ENCODE measurements around the gene SDC1.
"Not testable (repeated sequence)": the region's sequence is repeated elsewhere in the genome, so short reads cannot be mapped to it uniquely, and the experiment has no call there.

The SDC1 gene

DNA sequence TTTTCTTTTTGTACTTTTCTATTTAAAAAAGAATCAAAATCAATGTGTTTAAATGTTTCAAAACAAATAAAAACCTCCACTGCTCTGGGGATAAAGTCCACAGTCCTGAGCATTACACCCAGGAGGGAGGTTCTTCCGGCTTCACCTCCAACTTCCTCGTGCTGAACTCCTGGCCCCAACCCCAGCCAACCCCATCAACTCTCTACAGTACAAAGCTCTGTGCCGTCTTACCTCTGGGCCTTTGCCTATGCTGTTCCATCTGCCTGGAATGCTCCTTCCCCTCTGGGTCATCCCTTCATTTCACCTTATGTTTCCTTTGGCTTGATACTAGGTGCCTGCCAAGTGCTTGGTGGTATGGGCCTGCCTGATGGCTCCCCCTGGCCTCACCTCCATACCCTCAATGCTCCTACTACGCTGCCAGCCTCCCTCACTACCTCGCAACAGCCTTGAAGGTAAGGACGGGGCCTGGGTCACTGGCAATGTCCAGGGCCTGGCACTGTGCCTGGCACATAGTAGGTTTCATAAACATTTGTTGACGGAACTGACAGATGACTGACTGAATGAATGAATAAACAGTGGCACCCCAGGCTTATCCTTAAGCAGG lies 28.8 kb downstream of the SDC1 start:
- DNase-seq, result no peak

DNA sequence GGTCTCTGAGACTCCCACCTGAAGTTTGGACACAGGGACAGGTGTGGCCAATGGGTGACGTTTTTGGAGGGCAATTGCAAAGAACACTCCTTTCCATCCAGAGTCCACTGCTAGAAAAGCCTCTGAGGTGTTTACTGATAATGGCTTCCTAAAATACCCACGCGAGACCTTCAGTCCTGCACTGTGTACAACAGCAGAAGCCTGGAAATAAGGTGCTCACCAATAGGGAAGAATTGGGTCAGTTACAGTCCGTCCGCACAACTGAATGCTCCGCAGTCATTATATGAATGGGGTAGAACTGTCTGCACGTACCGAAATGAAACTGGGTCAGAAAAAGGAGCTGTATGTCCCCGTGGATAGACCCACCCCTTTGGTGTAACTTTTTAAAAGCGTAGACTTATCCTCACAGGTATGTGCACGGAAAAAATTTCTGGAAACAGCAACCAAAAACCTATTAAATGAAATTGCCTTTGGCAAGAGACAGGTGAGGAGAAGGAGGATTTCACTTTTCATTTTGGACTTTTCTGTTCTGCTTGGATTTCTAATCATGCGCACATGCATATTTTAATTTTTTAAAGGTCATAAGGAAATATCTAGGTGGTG lies 29.4 kb downstream of the SDC1 start:
- DNase-seq, result no peak

DNA sequence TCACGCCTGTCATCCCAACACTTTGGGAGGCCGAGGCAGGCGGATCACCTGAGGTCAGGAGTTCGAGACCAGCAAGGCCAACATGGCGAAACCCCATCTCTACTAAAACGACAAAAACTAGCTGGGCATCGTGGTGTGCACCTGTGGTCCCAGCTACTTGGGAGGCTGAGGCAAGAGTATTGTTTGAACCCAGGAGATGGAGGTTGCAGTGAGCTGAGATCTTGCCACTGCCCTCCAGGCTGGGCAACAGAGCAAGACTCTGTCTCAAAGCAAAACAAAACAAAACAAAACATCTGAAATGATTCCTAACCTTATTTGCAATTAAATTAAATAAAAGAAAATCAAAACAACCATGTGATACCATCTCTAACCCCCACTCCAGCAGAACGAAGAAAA lies 29.9 kb downstream of the SDC1 start:
- DNase-seq, result not testable (repeated sequence)

DNA sequence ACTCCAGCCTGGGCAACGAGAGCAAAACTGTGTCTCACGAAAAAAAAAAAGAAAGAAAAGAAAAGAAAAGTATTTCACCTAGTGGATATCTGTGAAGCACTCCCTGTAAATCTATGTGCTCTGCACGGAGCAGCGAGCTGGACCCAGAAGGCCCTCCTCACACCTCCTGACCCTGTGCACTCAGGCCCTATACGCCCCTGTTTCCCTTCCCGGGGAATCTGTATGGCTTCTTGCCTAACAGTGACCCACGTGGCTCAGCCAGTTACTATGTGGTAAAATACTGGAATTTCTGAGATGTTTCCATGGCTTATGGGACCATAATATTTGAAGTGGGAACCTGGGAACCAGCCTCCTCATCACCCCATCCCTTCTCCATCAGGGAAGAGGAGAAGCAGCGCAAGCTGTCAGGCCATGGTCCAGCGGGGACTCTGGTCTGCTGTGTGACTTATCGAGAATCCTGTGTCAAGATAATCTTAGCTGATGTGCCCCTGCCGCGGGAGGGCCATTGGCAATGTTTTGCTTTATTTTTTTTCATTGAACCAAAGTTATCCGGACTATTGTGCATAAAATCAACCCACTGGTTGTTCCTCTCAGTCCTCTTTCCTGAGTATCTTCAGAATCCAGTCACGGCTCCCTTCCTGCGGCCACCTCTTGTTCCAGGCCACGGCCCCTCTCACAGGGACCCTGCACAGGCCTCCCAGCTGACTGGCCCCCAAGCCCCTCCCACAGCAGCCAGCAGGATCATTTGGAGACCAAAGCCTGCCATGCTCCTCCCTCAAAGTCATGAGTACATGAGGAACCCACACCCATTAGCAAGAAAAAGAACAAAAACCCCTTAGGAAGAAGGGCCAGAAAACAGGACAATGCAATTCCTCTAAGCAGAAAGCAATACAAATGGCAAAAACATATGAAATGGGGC lies 30.6 kb downstream of the SDC1 start:
- no peak for DNase-seq

DNA sequence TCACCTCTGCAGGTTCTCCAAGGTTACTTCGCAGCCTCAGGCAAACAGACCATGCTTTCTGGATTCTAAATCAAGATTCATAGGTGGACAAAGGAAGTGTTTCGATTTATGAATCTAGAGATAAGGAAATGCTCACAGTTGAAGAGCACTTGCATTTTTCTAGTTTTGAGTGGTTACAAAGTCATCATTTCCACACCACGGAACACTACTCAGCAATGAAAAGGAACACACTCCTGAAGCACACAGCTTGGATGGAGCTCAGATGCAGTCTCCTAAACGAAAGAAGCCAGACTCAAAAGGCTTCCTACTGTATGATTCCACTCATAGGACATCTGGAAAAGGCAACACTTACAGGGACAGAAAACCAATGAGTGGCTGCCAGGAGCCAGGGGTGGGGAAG lies 31.7 kb downstream of the SDC1 start:
- no peak for DNase-seq

DNA sequence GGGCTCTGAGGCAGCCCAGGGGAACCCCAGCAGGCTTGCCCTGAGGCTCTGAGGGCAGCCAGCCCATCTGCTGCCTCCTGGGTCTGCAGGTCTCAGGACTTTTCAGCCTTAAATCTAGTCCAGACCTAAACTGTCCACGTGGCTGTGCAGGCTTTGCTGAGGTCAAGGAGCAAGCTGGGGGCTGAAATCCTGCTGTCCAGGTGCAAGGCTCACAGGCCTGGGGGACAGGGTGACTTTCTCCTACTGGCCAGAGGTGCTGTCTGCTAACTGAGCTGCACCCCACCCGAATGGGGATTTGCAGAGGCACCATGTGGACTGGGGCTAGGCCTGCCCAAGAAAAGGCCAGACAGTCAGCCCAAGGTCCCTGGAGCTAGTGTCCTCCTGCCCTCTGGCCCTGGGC lies 32.1 kb downstream of the SDC1 start:
- DNase-seq, result no peak

DNA sequence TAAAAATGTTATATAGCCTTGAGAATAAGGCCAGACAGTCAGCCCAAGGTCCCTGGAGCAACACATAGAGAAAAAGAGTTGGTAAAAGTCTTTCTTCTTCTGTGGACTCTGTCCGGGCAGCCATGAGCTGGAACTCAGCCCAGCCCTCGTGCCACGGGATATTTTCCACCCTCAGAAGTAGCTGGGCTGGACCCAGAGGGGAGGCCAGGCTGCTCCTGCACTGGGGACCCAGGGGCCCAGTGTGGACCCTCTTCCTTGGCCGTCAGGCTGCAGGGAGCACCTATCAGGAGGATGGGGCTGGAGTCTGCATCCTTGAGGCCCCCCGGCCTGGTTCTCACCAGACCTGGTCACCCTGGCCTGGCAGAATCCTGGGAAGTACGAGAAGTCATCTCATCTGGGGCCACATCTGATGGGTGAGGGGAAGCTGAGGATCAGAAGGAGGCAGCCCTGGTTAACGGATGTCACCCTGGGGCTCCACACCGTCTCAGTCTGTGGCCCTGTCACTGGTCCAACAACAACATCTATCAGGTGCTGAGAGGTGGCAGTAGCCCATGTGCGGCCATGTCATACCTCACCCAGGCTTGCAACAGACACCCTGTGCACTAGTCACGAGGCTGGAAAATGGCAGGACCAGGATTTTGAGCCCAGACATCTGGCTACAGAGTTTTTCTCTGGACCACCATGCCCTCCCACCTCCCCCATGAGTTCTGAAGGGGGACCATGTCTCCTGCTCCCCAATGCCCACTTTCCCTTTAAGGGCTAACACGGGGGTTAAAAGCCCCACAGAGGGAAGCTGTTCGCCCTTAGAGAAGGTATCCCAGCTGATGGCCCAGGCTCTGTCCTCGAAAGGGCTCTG lies 33.0 kb downstream of the SDC1 start:
- DNase-seq, result no peak

DNA sequence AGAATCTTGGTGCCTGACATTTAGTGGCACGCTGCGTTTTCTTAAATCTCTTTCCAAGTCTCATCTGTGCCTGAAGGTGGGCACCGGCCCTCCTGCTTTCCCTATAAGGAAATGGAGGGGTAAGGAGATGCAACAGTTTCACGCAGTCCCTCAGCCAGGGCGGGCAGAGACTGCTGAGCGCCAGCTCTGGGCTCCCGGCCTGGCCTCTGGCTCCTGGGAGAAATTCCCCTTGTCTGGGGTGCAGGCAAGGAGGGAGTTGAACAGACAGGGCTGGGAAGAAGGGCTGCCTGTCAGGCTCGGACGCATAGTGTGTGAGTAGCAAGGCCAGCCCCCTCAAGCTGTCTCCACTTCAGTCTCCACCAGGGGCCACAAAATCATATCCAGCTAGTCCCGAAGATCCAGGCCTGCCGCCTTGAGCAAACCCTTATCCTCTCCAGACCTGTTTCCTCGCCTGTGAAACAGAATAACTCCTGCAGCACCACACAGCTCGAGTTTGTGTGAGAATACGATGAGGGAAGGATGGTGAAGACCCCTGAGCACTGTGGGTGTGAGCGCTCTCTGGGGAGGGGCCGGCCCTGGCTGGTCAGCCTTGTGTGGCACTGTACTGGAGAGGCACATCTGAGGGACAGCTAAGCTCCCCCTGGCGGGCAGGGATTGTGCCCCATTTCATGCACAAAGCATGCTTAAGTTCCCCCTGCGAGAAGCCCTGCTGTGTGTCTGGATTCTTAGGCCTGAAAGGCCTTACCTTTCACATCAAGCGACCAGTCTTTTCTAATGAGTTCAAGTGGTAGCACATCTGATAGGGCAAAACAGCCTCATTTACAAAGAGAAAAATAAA lies 33.8 kb downstream of the SDC1 start:
- peak; percentile 5 for DNase-seq

DNA sequence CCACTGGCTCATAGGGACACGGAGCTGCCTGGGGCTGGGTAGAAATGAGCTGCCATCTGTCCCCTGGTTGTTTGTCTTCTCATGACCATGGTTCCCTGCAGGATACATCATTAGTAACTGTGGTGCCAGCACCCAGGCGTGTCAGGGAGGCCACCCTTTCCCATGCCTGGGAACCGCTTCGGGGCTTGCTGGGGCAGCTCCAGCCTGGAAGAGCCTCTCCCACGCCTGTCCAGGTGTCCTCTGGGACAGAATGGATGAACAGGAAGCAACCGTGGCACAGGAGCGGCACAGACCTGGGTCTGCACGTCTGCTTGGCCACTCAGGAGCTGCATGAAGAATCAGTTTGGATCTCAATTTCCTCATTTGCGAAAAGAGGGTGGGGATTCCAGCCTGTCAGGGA lies 34.8 kb downstream of the SDC1 start:
- DNase-seq, result no peak

DNA sequence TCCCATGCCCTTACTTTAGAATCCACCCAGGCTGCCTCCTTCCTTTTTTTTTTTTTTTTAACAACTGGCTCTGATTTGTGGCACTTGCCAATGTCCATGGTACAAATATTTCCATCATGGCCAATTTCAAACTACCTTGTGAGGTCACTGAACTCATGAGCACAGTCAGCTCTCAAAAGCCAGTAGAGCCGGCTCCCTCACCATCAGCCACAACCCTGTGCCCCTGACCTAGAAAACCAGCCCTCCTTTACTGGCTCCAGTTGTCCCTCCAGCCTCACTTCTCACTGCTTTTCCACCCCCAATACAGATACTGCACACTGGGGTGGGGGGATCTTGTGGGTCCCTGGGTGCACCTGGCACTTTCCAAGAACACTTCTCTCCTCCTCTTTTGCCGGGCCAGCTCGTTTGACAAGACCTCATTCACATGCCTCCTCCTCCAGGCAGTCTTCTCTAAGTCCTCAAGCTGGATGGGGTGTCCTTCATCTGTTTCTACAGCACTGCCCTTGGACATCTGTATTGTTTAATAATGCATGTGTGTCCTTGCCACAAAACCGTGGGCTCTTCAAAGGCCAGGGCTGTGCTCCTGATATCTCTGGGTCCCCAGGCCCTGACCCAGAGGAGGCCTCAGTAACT lies 35.5 kb downstream of the SDC1 start:
- DNase-seq, result no peak

DNA sequence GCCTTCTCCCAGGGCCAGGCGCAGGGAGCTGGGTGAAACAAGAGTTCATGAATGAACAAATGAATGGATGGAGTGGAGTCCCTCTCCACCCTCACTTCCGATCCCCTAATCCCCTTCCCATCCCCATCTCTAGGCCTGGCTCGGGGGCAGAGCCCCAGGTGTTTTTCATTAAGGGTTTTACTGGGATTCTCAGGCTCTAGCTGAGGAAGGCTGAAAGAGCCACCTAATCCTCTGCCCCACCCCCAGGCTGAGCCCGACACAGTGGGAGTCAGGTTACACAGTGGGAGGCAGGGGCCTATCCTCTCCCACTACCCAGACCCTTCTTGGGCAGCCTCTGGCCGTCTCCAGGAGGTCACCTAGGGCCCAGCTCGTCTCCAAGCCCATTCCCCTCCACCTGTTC lies 36.1 kb downstream of the SDC1 start:
- DNase-seq, result no peak

DNA sequence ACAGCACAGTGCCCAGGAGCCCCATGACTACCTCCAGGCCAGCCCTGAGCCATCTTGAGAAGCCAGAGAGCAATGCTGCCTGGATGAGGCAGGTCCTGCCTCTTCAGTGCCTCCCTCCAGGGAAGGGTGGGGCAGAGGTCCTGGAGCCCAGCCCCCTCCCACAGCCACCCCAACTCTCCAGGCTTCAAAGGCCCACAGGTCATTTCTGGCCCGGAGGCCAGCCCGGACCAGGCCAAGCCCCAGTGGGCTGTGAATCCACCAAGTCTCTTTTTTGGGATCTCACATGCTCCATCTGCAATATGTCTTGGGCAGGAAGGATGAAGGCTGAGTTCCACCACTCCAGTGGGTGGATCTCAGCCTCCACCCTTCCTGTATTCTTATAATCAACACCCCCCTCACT lies 36.7 kb downstream of the SDC1 start:
- DNase-seq, result no peak

DNA sequence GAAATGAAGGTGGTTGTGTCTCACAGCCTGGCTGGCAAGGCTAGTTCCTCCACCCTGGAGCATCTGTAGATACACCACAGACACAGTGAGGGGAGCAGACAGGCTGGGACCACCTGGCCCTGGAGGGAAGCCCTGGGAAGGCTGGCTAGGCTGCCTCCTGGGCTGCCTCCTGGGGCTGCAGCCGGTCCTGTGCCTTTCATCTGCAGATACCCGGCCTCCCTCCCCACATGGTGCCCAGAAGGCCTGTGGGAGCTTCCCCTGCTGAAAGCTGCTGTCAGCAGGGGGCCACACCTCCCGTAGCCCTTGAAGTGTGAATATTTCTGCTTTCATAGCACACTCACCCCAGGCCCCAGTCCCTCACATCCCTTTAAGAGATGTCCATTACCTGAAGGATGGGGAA lies 37.6 kb downstream of the SDC1 start:
- DNase-seq, result no peak

DNA sequence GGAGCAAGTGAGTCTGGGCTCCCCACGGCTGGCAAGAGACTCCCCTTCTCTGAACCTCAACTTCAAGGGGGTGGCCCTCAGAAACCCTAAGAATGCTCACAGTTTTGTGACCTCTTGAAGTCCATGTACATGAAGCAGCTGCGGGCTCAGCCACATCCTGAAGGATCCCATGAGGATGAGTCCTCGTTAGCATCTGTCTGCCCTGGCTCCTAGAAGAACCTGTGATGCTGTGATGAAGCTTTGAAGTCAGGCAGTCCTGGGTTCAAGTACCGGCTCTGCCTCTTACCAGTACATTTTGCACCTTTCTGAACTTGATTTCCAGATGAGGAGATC lies 38.1 kb downstream of the SDC1 start:
- DNase-seq, result no peak

DNA sequence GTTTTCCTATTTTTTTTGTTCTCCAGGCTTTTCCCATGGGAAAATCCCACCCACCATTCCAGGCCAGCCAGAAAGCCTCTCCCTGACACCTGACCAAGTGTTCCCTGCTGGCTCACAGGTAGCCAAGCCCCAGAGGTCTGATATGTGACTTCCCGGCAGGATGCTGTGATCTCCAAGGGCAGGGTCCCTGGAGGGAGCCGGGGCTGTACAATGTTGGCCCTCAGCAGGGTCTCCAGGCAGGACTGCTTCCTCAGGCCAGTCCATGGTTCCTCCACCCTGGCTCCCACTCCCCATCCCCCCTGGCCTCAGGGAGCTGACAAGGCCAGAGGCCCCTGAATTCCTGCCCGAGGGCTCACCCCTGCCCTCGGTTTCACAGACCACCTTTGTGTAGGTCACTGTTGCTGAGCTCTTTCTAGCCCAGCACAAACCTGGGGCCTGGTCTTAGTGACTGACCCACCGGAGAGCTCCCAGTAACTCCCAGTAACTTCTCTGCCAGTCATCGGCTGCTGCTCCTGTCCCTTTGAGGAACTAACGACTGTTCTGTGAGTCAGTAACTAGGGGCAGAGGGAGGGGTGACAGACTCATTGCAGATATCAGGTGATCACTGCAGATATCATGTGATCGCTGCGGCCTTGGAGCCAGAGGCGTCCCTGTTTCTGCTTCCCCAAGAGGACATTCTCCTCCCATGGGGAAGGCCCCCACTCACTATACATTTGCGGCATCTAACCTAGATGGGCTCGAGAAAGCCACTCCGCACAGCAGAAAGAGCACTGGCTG lies 38.7 kb downstream of the SDC1 start:
- DNase-seq, result no peak

DNA sequence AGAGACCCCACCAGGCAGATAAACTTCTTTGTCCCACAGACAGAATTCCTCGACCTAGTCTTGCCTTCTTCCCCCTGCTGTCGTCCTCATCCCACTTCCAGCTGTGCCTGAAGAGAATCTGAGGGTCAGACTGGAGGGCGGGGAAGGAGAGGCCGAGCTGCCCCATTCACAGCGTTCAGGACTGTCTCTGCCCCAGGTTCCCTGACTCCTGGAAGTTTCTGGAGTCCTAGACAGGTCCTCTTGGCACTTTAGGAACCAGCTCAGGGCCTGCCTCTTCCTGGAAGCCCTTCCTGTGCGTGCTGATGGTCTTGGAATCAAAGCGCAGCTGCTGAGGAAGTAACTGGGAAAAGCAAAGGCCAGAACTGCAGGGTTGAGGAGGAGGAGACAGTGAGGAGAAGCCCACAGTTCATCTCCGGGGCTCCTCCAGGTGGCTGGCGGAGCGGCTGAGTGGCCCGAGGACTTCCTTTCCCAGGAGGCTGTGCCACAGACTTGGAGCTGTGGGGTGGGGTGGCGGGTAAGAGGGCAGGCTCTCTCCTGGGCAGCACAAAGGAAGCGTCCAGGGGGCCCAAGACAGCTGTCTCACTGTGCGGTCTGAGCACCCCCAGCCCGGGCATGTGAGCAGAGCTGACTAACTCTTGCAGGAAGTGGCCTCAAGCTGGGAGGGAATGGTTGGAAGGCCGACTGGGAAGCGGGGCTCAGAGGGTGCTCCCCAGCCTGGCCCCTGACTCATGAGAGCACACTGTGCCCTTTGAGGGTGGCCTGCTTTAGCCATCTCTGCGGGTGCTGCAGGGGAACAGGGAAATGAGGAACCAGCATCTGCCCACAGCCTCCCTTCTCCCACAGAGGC lies 39.5 kb downstream of the SDC1 start:
- DNase-seq, result no peak

DNA sequence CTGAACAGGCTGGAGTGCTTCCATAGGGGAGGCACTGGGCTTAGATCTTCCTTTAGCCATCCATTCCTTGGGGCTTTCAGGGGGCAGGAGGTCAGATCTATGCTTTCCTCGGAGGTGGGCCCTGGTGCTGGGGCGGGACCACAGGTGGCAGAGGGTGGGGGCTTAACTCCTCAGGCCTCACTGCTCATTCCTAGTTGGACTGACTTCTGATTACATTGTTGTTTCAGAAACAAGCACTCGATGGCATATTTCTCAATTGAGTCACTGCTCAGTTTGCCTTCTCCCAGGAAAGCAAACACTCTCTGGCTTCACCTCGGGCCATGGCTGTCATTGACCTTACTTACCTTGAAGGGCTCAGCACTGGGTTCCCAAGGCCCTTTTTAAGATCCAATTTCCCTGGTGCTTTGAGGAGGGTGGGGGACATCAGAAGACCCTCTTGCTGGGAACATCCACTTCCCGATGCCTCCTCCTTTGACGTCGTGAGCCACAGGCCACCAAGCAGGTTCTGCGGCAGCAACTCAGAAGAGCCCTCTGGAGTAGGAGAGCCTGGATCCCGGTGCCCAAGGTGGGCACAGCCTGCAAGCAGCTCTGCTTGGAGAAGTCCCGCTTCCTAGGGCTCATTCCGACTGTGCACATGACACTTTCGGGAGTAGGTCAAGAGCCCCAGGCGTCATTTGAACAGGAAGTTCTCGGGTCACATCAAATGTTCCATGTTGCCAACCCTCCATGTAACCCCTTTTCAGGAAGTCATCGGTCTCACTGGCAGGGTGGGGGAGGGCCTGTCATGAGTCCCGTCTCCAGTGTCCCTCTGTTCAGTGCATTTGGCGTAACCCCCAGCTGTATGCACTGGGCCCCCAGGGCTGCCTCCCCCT lies 40.6 kb downstream of the SDC1 start:
- DNase-seq, result no peak

DNA sequence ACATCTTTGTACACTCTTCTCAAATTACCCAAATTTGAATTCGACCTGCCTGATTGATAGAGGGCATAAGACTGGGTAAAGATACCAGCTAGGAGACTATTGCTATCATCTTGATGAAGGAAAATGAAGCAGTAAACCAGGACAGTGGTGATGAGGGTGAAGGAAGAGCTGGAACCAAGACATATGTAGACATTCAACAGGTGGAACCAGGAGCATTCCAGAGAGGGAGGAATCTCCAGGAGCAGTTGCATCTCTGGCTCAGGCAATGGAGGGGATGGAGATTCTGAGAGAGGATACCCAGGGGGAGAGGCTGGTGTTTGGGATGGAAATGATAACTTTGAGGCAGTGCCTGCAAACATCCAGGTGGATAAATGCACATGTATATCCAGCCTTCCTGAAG lies 41.6 kb downstream of the SDC1 start:
- DNase-seq, result no peak

Measured in DMS 273 treated with DMSO at 0.1 percent for 48 hours (cell line).